ENCODE results near the gene ID1. TPM values are rescaled to one million over a fixed set of nuclear protein-coding genes. Genes with fewer than 3 reads are reported as not detected.

Gene ID1
- total RNA-seq, 6 donors from 2014 or later, result 226 to 911 (median 570) TPM

- H3K4me1 ChIP-seq, result peaks cover 25 to 46% (median 39%) of the 10 kb centered on the region in 4 donors
These were observed 37.7 kb upstream of the ID1 start for GRCh38 chr20:31567380-31567720.

GRCh38 chr20:31568041-31568731 lies 36.9 kb upstream of the ID1 start:
- H3K4me1 ChIP-seq, result peaks cover 24 to 44% (median 38%) of the 10 kb centered on the region in 4 donors
- DNase-seq, result peak in 1 of 2 donors; percentile 82
- no peaks in the 10 kb centered on the region for H3K9me3 ChIP-seq
- no peak overlapping the region for H3K4me3 ChIP-seq
- no peak for ATAC-seq (ENCODE audit: low FRiP score in 2 of 2)
- peak overlapping the region in 3 of 4 donors; percentile 89 to 97 (median 94) for H3K27ac ChIP-seq
- 73 to 82% methylated on average over 21 of the region's 21 CpGs for WGBS, 2 donors
- TF ChIP-seq EP300 (IDR thresholded peaks at IDR 0.05) (no peak), POLR2A (IDR thresholded peaks at IDR 0.05) (no peak), POLR2AphosphoS5 (IDR thresholded peaks at IDR 0.05) (no peak), CTCF (IDR thresholded peaks at IDR 0.05) (no peak)
- H3K36me3 ChIP-seq, result peaks cover 10 to 62% (median 31%) of the 10 kb centered on the region in 4 donors
- H3K27me3 ChIP-seq, result no peaks in the 10 kb centered on the region

More at GRCh38 chr20:31567380-31567720, 37.7 kb upstream of the ID1 start:
- H3K36me3 ChIP-seq, result peaks cover 10 to 70% (median 33%) of the 10 kb centered on the region in 4 donors
- H3K9me3 ChIP-seq, result no peaks in the 10 kb centered on the region
- TF ChIP-seq CTCF (IDR thresholded peaks at IDR 0.05), result no peak
- TF ChIP-seq POLR2AphosphoS5 (IDR thresholded peaks at IDR 0.05), result no peak
- no peak for TF ChIP-seq EP300 (IDR thresholded peaks at IDR 0.05)
- TF ChIP-seq POLR2A (IDR thresholded peaks at IDR 0.05), result no peak
- no peak for DNase-seq
- H3K27ac ChIP-seq, result peak overlapping the region in 1 of 4 donors; percentile 94
- no peak for ATAC-seq (ENCODE audit: low FRiP score in 2 of 2)
- H3K27me3 ChIP-seq, result no peaks in the 10 kb centered on the region
- H3K4me3 ChIP-seq, result no peak overlapping the region

- Histone ChIP-seq H3K36me3 (peaks cover 10 to 56% (median 28%) of the 10 kb centered on the region in 4 donors), H3K27me3 (no peaks in the 10 kb centered on the region), H3K4me3 (no peak overlapping the region), H3K4me1 (peaks cover 29 to 48% (median 43%) of the 10 kb centered on the region in 4 donors), H3K27ac (peak overlapping the region; percentile 89 to 97 (median 92)), H3K9me3 (no peaks in the 10 kb centered on the region)
- 82 to 89% methylated on average over 4 to 5 of the region's 5 CpGs for WGBS, 2 donors
- DNase-seq, result no peak
- ATAC-seq (ENCODE audit: low FRiP score in 2 of 2), result no peak
- TF ChIP-seq CTCF (IDR thresholded peaks at IDR 0.05), result no peak
- TF ChIP-seq POLR2A (IDR thresholded peaks at IDR 0.05), result no peak
- TF ChIP-seq EP300 (IDR thresholded peaks at IDR 0.05), result no peak
These were observed 36.3 kb upstream of the ID1 start for GRCh38 chr20:31568773-31569162.

- no peaks in the 10 kb centered on the region for H3K27me3 ChIP-seq
- H3K36me3 ChIP-seq, result peaks cover 5 to 50% (median 23%) of the 10 kb centered on the region in 4 donors
- TF ChIP-seq CTCF (IDR thresholded peaks at IDR 0.05), result peak; percentile 71 to 88 (median 84)
- TF ChIP-seq POLR2A (IDR thresholded peaks at IDR 0.05), result no peak
- TF ChIP-seq EP300 (IDR thresholded peaks at IDR 0.05), result no peak
- peak in 1 of 2 donors; percentile 71 for TF ChIP-seq POLR2AphosphoS5 (IDR thresholded peaks at IDR 0.05)
- 19 to 35% methylated on average over 9 to 10 of the region's 10 CpGs for WGBS, 2 donors
- peak overlapping the region; percentile 89 to 97 (median 92) for H3K27ac ChIP-seq
- DNase-seq, result peak in 1 of 2 donors; percentile 61
- H3K9me3 ChIP-seq, result no peaks in the 10 kb centered on the region
- peaks cover 35 to 53% (median 48%) of the 10 kb centered on the region in 4 donors for H3K4me1 ChIP-seq
- ATAC-seq (ENCODE audit: low FRiP score in 2 of 2), result peak in 1 of 2 donors; percentile 27
- no peak overlapping the region for H3K4me3 ChIP-seq
These were observed 35.7 kb upstream of the ID1 start for GRCh38 chr20:31569163-31570020.
